GM21423 (cell line): ENCODE measurements around the gene SYCE3.
"Not testable (repeated sequence)": the region's sequence is repeated elsewhere in the genome, so short reads cannot be mapped to it uniquely, and the experiment has no call there.

Experiments used
- ATAC-seq: cut with Tn5 transposase; IDR thresholded peaks from one replicate; pipeline ENCODE4 v1.9.1; 2021; ENCODE audit warnings: mild to moderate bottlenecking, moderate library complexity; ENCODE audit not compliant: unreplicated experiment

SYCE3 gene

DNA sequence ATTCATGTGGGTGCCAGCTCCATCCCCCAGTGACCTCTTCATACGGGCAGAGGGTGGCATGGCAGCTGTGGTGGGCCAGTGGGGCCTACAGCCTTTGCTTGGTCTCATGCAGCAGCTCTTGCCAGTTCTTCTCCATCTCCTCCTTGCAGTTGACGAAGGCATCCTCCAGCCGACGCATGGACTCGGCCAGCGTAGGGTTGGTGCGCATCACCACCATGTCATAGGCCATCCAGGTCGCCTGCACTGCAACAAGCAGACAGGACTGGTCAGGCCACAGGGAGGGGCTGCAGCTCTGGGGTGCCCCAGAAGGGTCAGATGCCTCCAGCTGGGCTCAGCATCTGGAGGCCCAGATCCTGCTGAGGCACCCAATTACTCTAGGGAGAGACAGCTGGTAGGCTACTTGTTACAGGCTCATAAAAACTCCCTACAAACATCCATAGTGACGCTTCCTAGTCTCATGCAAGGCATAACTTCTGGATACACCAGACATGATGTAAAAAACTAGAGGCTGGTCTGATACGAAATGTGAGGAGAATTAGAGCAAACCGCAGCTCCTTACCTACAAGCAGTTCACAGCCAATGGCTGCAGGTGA, 11.5 kb downstream of the SYCE3 start:
- ATAC-seq = no peak

DNA sequence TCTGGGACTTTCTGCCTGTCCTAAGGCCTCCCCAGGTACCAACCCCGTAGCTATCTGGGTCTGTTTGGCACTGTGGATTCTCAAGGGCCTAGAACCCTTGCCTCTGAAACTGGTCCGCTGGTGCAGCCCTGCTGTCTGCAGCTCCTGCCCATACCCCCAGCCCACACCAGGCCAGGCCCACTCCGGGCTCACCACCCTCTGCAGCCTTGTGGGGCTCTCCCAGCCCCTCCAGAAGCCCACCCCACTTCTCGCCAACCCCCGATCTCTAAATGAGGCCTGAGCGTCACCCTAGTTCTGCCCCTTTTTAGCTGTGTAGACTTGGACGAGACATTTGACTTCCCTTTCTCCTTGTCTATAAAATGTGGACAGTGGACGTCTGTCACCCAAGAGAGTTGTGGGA, 12.3 kb downstream of the SYCE3 start:
- no peak for ATAC-seq

GRCh38 chr22:50548921-50549790, 13.6 kb downstream of the SYCE3 start:
- no peak for ATAC-seq

- ATAC-seq = no peak
Measured at GRCh38 chr22:50548040-50548920, 14.4 kb downstream of the SYCE3 start.

GRCh38 chr22:50547263-50547985, 15.3 kb downstream of the SYCE3 start:
- ATAC-seq = no peak

DNA sequence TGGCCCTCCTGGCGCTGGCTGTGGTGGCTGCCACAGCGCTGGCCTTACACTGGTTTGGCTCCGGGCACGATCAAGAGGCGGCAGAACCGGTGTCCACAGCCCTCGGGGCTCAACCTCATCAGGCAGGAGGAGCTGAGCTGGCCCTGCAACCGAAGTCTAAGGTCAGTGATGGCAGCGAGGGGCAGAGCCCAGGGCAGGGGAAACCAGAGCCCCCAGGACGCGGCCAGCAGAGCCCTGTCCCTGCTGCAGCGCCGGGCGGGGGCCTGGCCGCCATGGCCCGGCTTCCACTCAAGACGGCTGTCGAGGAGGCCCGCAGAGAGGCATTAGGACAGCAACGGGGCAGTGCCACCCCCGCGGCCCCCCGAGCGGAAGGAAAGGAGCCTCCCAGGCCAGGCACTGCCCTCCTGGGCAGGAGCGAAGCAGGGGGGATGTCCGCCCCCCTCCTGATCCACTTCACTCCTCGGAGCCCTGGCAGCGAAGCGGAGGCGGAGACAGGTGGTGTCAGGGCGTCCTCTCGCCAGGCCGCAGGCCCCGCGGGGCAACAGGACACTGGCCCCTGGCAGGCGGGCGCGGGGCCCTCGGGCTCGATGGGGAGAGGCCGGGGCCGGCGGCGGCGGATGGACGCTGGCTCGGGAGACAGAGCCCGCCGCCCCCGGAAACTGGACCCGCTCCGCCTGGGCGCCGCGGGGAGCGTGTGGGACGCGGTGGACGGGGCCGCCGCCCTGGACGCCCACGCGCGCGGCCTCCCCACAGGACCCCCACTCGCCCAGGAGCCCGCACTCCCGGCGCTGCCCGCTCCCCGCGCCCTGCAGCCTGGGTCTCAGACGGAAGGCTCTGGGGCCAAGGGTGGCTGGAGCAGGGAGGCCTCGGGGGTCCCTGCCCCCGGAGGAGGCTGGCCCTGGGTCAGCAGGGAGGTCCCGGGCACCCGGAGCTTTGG, 16.1 kb downstream of the SYCE3 start:
- ATAC-seq = no peak

DNA sequence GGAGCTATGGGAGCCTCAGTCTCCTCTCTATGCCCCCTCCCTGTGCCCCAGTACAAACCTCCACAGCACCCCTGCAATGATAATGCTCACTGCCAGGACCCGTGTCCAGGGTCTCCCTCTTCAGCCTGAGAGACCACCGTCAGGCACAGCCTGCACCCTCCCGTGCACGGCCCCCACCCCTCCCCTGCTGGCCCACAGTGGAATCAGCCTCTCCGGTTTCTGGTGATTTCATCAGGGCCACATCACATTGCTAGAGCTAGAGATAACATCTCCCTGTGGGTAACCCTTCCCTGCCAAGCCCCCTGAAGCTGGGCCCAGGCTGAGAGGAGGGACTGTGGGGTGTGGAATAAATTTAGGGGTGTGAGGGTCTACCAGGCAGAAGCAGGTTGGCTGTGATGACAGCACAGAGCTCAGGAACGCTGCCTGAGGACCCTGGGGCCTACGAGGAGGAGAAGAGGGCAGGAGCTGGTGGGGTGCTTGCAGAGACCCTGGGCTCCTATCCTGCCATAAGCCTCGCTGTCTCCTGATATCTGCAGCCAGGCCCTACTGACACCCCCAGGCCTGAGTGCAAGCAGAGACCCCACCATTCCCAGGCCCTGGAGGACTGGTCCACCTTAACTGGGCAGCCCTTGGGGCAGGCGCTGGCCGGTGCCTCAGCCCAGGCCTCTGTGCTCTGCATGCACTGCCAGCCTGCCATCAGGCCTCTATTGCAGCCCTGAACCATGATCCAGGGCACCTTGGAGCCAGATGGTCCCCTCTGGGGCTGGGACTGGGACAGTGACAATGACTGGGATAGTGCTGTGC, 17.0 kb downstream of the SYCE3 start, which contains the start of gene KLHDC7B:
TSS of gene KLHDC7B (plus strand) at position 378 of the 804 bp plus-strand sequence. CDS start at position 723, 345 bp downstream.
- ATAC-seq = no peak

DNA sequence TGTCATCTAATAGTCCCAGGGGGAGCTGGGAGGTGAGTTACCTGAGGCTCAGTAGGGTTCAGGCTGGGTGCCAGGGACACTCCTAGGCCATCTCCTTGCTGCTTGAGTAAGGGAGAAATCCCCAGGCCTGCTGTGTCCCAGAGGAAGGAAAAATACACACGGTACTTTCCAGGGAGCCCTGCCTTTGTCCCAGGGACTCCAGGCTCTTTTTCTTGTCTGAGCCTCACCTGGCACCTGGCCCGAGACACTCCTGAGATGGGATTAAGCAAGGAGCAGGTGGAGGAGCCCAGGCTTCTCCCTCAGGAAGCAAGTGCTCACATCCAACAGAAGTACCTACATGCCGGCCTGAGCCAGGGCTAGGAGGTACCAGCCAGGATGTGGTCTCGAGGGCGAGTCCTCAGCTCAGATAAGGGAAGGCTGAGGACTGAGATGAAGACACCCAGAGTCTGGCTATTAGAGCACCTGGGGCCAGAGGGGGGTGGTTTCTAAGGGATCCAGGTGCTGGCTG, 17.9 kb downstream of the SYCE3 start:
- no peak for ATAC-seq

GRCh38 chr22:50544078-50544745, 18.5 kb downstream of the SYCE3 start:
- ATAC-seq = no peak

GRCh38 chr22:50542416-50542927, 20.2 kb downstream of the SYCE3 start:
- no peak for ATAC-seq

- ATAC-seq = not testable (repeated sequence)
Measured at GRCh38 chr22:50541667-50542026, 21.1 kb downstream of the SYCE3 start.

GRCh38 chr22:50540381-50540780, 22.3 kb downstream of the SYCE3 start:
- no peak for ATAC-seq

- no peak for ATAC-seq
Measured at GRCh38 chr22:50537765-50538164, 25.0 kb downstream of the SYCE3 start.

- no peak for ATAC-seq
Measured at GRCh38 chr22:50536226-50536625, 26.5 kb downstream of the SYCE3 start.

GRCh38 chr22:50535113-50535512, 27.6 kb downstream of the SYCE3 start:
- ATAC-seq = no peak

GRCh38 chr22:50533856-50534711, 28.6 kb downstream of the SYCE3 start:
- ATAC-seq = not testable (repeated sequence)
